ENCODE results near the gene BRAF.
"Not testable (repeated sequence)": the region's sequence is repeated elsewhere in the genome, so short reads cannot be mapped to it uniquely, and the experiment has no call there.

The BRAF gene

GRCh38 chr7:140885735-140886334 lies 38.9 kb downstream of the BRAF start:
- DNase-seq (ENCODE audit: low read depth, low spot score), result no peak
- H3K27ac ChIP-seq, result no peak overlapping the region

DNA sequence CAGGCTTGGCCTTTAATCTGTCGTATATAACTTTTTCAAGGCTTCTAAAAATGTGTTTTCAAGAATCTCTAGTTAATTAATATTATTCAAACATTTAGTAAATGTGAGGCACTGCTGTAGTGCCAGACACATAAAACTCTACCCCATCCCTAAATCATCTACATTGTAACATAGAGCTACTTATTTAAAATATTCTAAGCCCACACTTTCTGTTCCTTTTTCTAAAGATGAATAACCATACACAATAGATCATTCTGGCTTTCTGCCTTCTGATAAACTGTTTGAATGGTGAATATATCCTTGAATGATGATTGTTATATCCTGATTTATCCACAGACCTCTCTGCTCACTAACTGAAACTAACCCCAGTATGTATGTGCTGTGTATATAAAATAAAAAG lies 41.4 kb downstream of the BRAF start:
- no peak overlapping the region for H3K27ac ChIP-seq
- DNase-seq (ENCODE audit: low read depth, low spot score), result no peak

GRCh38 chr7:140882834-140883233 lies 41.9 kb downstream of the BRAF start:
- not testable (repeated sequence) for DNase-seq (ENCODE audit: low read depth, low spot score); H3K27ac ChIP-seq

DNA sequence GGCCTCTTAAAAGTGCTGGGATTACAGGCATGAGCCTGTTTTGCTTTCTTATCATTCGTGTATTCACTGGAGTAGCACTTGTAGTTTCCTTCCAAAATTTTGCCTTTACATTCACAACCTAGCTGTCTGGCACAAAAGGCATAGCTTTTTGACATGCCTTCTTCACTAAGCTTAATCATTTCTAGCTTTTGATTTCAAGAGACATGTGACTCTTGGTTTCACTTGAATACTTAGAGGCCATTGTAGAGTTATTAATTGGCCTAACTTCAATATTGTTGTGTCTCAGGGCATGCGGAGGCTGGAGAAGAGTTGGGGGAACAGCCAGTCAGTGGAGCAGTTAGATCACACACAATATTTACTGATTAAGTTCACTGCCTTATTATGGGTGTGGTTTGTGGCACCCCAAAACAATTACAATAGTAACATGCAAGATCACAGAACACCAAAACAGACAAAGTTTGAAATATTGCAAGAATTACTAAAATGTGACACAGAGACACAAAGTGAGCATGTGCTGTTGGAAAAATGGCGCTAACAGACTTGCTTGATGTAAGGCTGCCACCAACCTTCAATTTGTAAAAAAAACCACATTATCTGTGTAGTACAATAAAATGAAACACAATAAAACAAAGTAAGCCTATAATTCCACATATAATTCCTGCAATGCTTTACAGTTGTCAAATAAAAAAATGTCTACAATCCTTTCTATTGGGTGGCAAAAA lies 43.1 kb downstream of the BRAF start:
- no peak for DNase-seq (ENCODE audit: low read depth, low spot score)
- no peak overlapping the region for H3K27ac ChIP-seq

DNA sequence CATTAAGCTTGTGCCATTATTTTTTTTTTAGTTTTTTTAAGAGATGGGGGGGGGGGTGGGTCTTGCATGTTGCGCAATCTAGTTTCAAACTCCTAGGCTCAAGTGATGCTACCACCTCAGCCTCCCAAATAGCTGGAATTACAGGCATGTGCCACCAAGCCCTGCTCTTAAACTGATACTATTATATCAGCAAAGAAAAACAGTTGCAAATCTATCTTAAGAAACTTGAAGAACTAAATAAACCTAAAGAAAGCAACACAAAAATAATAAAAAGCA lies 47.5 kb downstream of the BRAF start:
- no peak overlapping the region for H3K27ac ChIP-seq
- no peak for DNase-seq (ENCODE audit: low read depth, low spot score)

DNA sequence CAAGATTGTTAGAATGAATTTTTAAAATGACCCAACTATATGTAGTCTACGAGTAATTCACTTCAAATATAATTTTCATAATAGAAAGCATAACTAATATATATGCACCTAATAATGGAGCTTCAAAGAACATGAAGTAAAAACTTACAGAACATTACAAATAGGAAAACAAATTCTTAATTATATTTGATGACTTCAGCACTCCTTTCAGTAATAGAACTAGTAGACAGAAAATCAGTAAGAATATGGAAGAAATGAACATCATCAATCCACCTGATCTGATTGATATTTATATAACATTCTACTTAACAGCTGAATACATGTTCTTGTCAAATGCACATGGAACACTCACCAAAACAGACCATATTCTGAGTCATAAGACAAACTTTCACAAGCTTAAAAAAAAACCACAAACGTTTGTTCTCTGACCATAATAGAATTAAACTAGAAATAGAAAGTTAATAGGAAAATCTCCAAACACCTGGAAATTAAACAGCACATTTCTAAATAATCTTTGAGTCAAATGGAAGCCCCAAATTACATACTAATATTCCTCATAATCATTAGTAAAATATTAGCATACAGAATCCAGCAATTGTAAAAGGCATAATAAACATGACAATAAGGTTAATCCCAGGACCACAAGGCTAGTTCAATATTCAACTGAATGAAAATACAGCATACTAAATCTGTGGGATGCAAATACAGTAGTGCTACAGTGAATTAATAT lies 48.0 kb downstream of the BRAF start:
- no peak for DNase-seq (ENCODE audit: low read depth, low spot score)
- no peak overlapping the region for H3K27ac ChIP-seq

- no peak overlapping the region for H3K27ac ChIP-seq
- no peak for DNase-seq (ENCODE audit: low read depth, low spot score)
These were observed 51.3 kb downstream of the BRAF start for GRCh38 chr7:140873434-140873833.

- H3K27ac ChIP-seq, result no peak overlapping the region
- DNase-seq (ENCODE audit: low read depth, low spot score), result no peak
These were observed 54.7 kb downstream of the BRAF start for GRCh38 chr7:140870003-140870402.

GRCh38 chr7:140869430-140869829 lies 55.3 kb downstream of the BRAF start:
- no peak for DNase-seq (ENCODE audit: low read depth, low spot score)
- no peak overlapping the region for H3K27ac ChIP-seq

DNA sequence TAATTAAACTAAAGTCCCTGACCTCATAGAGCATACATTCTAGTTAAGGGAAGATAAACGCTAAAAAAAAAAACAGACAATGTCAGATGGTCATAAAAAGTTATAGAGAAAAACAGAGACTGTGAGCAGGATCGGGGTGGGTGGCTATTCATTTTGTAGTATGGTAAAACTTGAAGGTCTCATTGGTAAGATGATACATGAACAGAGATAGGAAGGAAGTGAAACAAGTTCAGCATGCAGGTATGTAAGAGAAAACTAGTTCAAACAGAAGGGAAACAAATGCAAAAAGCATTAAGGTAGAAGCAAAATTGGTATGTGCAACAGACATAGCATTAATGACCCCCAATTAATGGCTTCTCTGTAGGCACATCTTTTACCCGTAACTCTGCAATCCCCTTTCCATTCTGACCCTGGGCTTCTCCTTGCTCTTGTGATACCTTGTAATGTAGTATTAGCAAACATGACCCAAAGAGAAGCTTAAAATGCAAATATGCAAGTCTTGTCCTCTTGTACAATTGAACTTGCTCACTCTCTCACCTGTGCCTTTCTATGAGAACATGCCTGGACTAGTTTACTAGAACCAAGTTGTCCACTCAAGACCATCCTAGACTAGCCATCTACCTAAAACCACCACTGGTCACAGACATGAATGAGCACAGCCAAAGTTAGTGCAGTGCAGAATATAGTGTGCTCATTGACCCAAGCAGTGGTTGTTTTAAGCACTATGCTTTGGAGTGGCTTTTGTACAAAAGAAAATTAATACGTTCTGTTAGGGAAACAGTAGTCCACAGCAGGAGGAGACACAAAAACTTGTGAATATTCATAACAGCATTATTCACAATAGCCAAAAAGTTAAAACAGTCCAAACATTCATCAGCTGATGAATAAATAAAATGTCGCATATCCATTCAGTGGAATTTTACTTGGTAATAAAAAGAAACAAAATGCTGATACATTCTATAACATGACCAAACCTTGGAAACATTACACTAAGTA lies 57.0 kb downstream of the BRAF start:
- DNase-seq (ENCODE audit: low read depth, low spot score), result no peak
- peak overlapping the region; percentile 8 for H3K27ac ChIP-seq

GRCh38 chr7:140866926-140867325 lies 57.8 kb downstream of the BRAF start:
- no peak overlapping the region for H3K27ac ChIP-seq
- no peak for DNase-seq (ENCODE audit: low read depth, low spot score)

- no peak for DNase-seq (ENCODE audit: low read depth, low spot score)
- H3K27ac ChIP-seq, result no peak overlapping the region
These were observed 60.0 kb downstream of the BRAF start for GRCh38 chr7:140864732-140865131.

GRCh38 chr7:140863867-140864266 lies 60.9 kb downstream of the BRAF start:
- DNase-seq (ENCODE audit: low read depth, low spot score), result no peak
- H3K27ac ChIP-seq, result no peak overlapping the region

DNA sequence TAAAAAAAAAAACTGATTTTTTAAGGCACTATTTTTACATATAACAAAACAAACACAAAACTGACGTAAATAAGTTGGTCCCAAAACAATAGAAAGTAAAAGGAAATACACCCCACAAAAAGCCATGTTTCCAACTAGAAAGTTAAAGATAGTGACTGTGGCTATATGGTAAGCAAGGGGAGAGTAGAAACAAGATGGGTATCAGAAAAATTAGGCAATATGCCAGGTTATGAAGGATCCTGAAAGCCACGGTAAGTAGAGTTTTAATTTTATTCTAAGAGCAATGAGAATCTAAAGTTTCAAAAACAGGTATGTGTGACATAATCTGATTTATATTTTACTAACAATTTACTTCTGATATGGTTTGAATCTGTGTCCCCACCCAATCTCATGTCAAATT lies 61.5 kb downstream of the BRAF start:
- DNase-seq (ENCODE audit: low read depth, low spot score), result no peak
- H3K27ac ChIP-seq, result no peak overlapping the region

DNA sequence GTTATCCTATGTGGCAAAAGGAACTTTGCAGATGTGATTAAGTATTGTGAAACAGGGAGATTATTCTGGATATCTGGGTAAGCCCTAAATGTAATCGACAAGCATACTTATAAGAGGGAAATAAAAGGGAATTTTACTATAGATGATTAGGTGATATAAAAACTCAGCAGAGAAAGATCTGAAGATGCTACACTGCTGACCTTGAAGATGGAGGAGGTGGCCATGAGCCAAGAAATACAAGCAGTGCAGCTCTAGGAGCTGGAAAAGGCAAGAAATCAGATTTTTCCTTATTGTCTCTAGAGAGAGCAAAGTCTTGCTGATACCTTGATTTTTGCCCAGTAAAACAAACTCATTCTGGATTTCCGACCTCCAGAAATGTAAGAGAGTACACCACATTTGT lies 67.7 kb downstream of the BRAF start:
- DNase-seq (ENCODE audit: low read depth, low spot score), result no peak

GRCh38 chr7:140841166-140841715 lies 83.5 kb downstream of the BRAF start:
- H3K27ac ChIP-seq, result no peak overlapping the region

More for the DNA sequence above, 67.7 kb downstream of the BRAF start:
- H3K27ac ChIP-seq, result no peak overlapping the region

GRCh38 chr7:140831724-140832123 lies 93.0 kb downstream of the BRAF start:
- no peak overlapping the region for H3K27ac ChIP-seq
- no peak for DNase-seq (ENCODE audit: low read depth, low spot score)

More at GRCh38 chr7:140841166-140841715, 83.5 kb downstream of the BRAF start:
- no peak for DNase-seq (ENCODE audit: low read depth, low spot score)

- H3K27ac ChIP-seq, result no peak overlapping the region
- no peak for DNase-seq (ENCODE audit: low read depth, low spot score)
These were observed 95.0 kb downstream of the BRAF start for GRCh38 chr7:140829720-140830119.

DNA sequence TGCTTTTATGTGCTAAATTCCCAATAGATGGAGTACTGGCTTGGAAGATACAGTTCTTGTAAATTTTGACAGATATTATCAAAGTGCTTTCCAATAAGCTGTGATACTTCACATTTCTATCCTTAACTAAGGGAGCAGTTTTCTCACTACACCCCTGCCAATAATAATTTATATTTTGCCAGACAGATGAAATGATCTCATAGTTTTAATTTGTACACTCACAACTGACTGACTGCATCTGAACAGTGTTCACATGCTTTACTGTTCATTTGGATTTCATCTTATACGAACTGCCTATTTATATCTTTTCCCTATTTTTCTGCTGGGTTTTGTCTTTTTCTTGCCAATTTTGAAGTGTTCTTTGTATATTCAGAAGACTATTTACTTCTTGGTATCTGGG lies 96.0 kb downstream of the BRAF start:
- H3K27ac ChIP-seq, result no peak overlapping the region
- no peak for DNase-seq (ENCODE audit: low read depth, low spot score)

GRCh38 chr7:140817383-140817782 lies 107.3 kb downstream of the BRAF start:
- not testable (repeated sequence) for H3K27ac ChIP-seq; DNase-seq (ENCODE audit: low read depth, low spot score)

Data from epithelial cell of prostate (primary cell).